Body of pancreas (tissue), 4 donors: Measurements from ENCODE around the gene NMRAL1.

Source experiments
- CTCF ChIP-seq, 7 experiments: fragments of 450-650 bp in 4 of 7; fragments of 200-600 bp in 3 of 7; sonication (generic) in 3 of 7; IDR thresholded peaks; one replicate each; pipeline ENCODE4 v1.5.1; 2016 to 2019; ENCODE audit warnings: antibody characterized with exemption in 7 of 7
- POLR2A ChIP-seq, 3 donors: fragments of 450-650 bp; IDR thresholded peaks; one replicate each; pipeline ENCODE4 v1.6.1; 2016; ENCODE audit warnings: antibody characterized with exemption in 3 of 3, mild to moderate bottlenecking in 2 of 3

- no peak for TF ChIP-seq CTCF (IDR thresholded peaks at IDR 0.05)
- TF ChIP-seq POLR2A (IDR thresholded peaks at IDR 0.05), result no peak
Measured at GRCh38 chr16:4481526-4481925, 7.1 kb upstream of the NMRAL1 start.
